HCT116 (cell line): ENCODE measurements around the gene ABHD17B. TPM values are rescaled to one million over a fixed set of nuclear protein-coding genes. Genes with fewer than 3 reads are reported as not detected.

Experiments
- ATAC-seq: fragments of 200-7000 bp; cut with Tn5 transposase; 2 replicates; pipeline ENCODE4 v1.9.1; 2020; ENCODE audit warnings: mild to moderate bottlenecking, moderate library complexity
- BruUV-seq: library from RNA; stranded (reverse); fragments of 400-500 nt; replicated peaks from 2 replicates; lab custom pipeline; 2021; lab: Mats Ljungman, UMichigan
- CTCF ChIA-PET: fragments of 300-600 bp; sonication (Branson Sonifier 250); formaldehyde crosslinking; loops from one replicate; lab custom pipeline; 2021; ENCODE audit warnings: antibody characterized with exemption; lab: Charles Lee
- POLR2A ChIA-PET: fragments of 300-600, 350-600 bp; sonication (Branson Sonifier 250); formaldehyde crosslinking; loops from one replicate; lab custom pipeline; 2021; ENCODE audit warnings: antibody characterized with exemption; lab: Charles Lee
- RAD21 ChIA-PET, 2 experiments: fragments of 300-600 bp; sonication (Branson Sonifier 250); formaldehyde crosslinking; loops; one replicate each; lab custom pipeline; 2023; ENCODE audit warnings: low total read pairs in 2 of 2; ENCODE audit not compliant: uncharacterized antibody in 2 of 2, unreplicated experiment in 2 of 2, low non-redundant PET in 1 of 2; lab: Charles Lee
- DNase-seq: peaks from one replicate; pipeline ENCODE4 v3.0.0-alpha.2; 2010; ENCODE audit warnings: low read depth, low spot score
- H2AFZ ChIP-seq: fragments of 200-600 bp; shearing (Covaris generic), sonication (generic); 2 replicates; pipeline ENCODE4 v1.6.1; 2017; ENCODE audit warnings: low read depth, mixed run types, mixed read lengths, antibody characterized with exemption, low read length; ENCODE audit not compliant: poor library complexity, severe bottlenecking
- H3K27ac ChIP-seq: 2 replicates; pipeline ENCODE4 v1.5.1; 2012; ENCODE audit warnings: low read depth, low read length
- H3K27me3 ChIP-seq: fragments of 200-600 bp; sonication (generic); 2 replicates; pipeline ENCODE4 v1.6.1; 2016; ENCODE audit warnings: mixed run types, low read length, mixed read lengths; ENCODE audit not compliant: insufficient read depth
- H3K36me3 ChIP-seq, 2 experiments: fragments of 200-500 bp in 1 of 2; fragments of 200-600 bp in 1 of 2; sonication (Bioruptor generic) in 1 of 2; sonication (generic) in 1 of 2; 2 replicates each; pipeline versions ENCODE4 v1.5.1 to v1.6.1; 2014 to 2016; ENCODE audit warnings: low read length in 2 of 2, inconsistent platforms in 1 of 2, mixed read lengths in 1 of 2, mixed run types in 1 of 2; ENCODE audit not compliant: insufficient read depth in 2 of 2, control insufficient read depth in 1 of 2
- H3K4me1 ChIP-seq, 2 experiments: fragments of 200-600 bp in 1 of 2; sonication (generic) in 1 of 2; 2 replicates each; pipeline versions ENCODE4 v1.5.1 to v1.6.1; 2012 to 2017; ENCODE audit warnings: low read length in 2 of 2, inconsistent platforms in 1 of 2, mild to moderate bottlenecking in 1 of 2, mixed read lengths in 1 of 2, mixed run types in 1 of 2, moderate library complexity in 1 of 2; ENCODE audit not compliant: insufficient read depth in 2 of 2, control insufficient read depth in 1 of 2
- H3K4me2 ChIP-seq: fragments of 200-600 bp; sonication (generic); 2 replicates; pipeline ENCODE4 v1.6.1; 2017; ENCODE audit warnings: mixed run types, low read length, mixed read lengths
- H3K4me3 ChIP-seq, 2 experiments: fragments of 200-600 bp in 1 of 2; sonication (generic) in 1 of 2; replicated peaks in 1 of 2; 2 replicates each; pipeline ENCODE4 v1.5.1; 2011 to 2016; ENCODE audit warnings: low read length in 2 of 2, control low read depth in 1 of 2, low read depth in 1 of 2, mild to moderate bottlenecking in 1 of 2, mixed read lengths in 1 of 2, mixed run types in 1 of 2
- H3K79me2 ChIP-seq: fragments of 200-600 bp; sonication (generic); 2 replicates; pipeline ENCODE4 v1.6.1; 2017; ENCODE audit warnings: mild to moderate bottlenecking, mixed run types, low read length, moderate library complexity, mixed read lengths; ENCODE audit not compliant: insufficient read depth
- H3K9ac ChIP-seq: fragments of 200-600 bp; sonication (generic); 2 replicates; pipeline ENCODE4 v1.6.1; 2016; ENCODE audit warnings: low read length, mixed read lengths
- H3K9me2 ChIP-seq: fragments of 200-600 bp; sonication (generic), shearing (Covaris generic); 2 replicates; pipeline ENCODE4 v1.6.1; 2017; ENCODE audit warnings: mixed run types, mild to moderate bottlenecking, moderate library complexity; ENCODE audit not compliant: insufficient read depth
- H3K9me3 ChIP-seq, 2 experiments: fragments of 200-500 bp in 1 of 2; fragments of 200-600 bp in 1 of 2; sonication (Bioruptor generic) in 1 of 2; sonication (generic) in 1 of 2; 2 replicates each; pipeline ENCODE4 v1.6.1; 2014 to 2017; ENCODE audit warnings: low read length in 2 of 2, mixed read lengths in 2 of 2, inconsistent platforms in 1 of 2, low read depth in 1 of 2, mild to moderate bottlenecking in 1 of 2, mixed run types in 1 of 2, moderate library complexity in 1 of 2; ENCODE audit not compliant: control insufficient read depth in 1 of 2, insufficient read depth in 1 of 2
- H4K20me1 ChIP-seq: fragments of 200-600 bp; sonication (generic), shearing (Covaris generic); 2 replicates; pipeline ENCODE4 v1.6.1; 2017; ENCODE audit warnings: mixed run types, mild to moderate bottlenecking, moderate library complexity; ENCODE audit not compliant: insufficient read depth
- CBX3 ChIP-seq: IDR thresholded peaks from 2 replicates; pipeline ENCODE4 v1.6.1; 2012; ENCODE audit warnings: low read depth
- JUND ChIP-seq: IDR thresholded peaks from 2 replicates; pipeline ENCODE4 v1.6.1; 2012
- TCF7L2 ChIP-seq: IDR thresholded peaks from 2 replicates; pipeline ENCODE4 v1.7.0; 2011; ENCODE audit warnings: borderline replicate concordance, inconsistent platforms; ENCODE audit not compliant: insufficient read depth, insufficient read length; ENCODE audit errors: extremely low read depth
- ZFX ChIP-seq: fragments of 450-650 bp; IDR thresholded peaks from 2 replicates; pipeline ENCODE4 v1.6.1; 2017
- intact Hi-C: fragments of 100-400 bp; cut with micrococcal nuclease; formaldehyde crosslinking; loops from 2 replicates; pipeline ENCODE4 v1.10.0; 2022
- total RNA-seq: library from RNA; stranded (reverse); gene quantifications from one replicate; pipeline ENCODE4 v1.2.1, GENCODE V29; 2021; ENCODE audit not compliant: unreplicated experiment

The ABHD17B gene
- total RNA-seq, 1 experiment from 2014 or later, result 17.0 TPM

GRCh38 chr9:71910650-71911060, 338 bp downstream of the ABHD17B start:
- Histone ChIP-seq H3K9me3 (no peaks in the 10 kb centered on the region), H3K9ac (peak overlapping the region; percentile 82), H3K36me3 (no peaks in the 10 kb centered on the region), H3K27me3 (no peaks in the 10 kb centered on the region), H3K79me2 (peaks cover 89% of the 10 kb centered on the region), H2AFZ (no peak overlapping the region), H3K4me1 (peaks cover 5 to 16% of the 10 kb centered on the region in 2 experiments), H3K4me2 (peak overlapping the region; percentile 77), H3K27ac (peak overlapping the region; percentile 90), H4K20me1 (peaks cover 13% of the 10 kb centered on the region; the same call in 1 of the 2 replicates), H3K9me2 (no peaks in the 10 kb centered on the region), H3K4me3 (peak overlapping the region; percentile 77 to 88)
- ATAC-seq (peak; percentile 21), DNase-seq (no peak)
- TF ChIP-seq JUND (no peak), ZFX (peak; percentile 92)
- BruUV-seq, result no TSS peak
- RAD21 ChIA-PET, result no interaction called here
- intact Hi-C loops, result no loop called here
- CTCF ChIA-PET, result interaction anchor here (1.9 kb wide), 1 partner anchor 92 kb away, joined by 6 read pairs; no protein-coding TSS in a partner anchor
- POLR2A ChIA-PET, result interaction anchor here (0.8 to 1.4 kb wide), 13 partner anchors 9 to 947 kb away, joined by 3 to 10 read pairs (median 3); no protein-coding TSS in a partner anchor

GRCh38 chr9:71909887-71910649, 925 bp downstream of the ABHD17B start:
- peaks cover 13% of the 10 kb centered on the region; the same call in 1 of the 2 replicates for H4K20me1 ChIP-seq
- RAD21 ChIA-PET, result no interaction called here

More at GRCh38 chr9:71909887-71910649, 925 bp downstream of the ABHD17B start:
- H3K4me2 ChIP-seq, result peak overlapping the region; percentile 77
- peaks cover 90% of the 10 kb centered on the region for H3K79me2 ChIP-seq
- peak overlapping the region; percentile 77 to 88 for H3K4me3 ChIP-seq
- DNase-seq (no peak), ATAC-seq (peak; percentile 5)
- intact Hi-C loops, result no loop called here
- H3K36me3 ChIP-seq, result no peaks in the 10 kb centered on the region
- peaks cover 5 to 16% of the 10 kb centered on the region in 2 experiments for H3K4me1 ChIP-seq
- TF ChIP-seq CBX3 (no peak), TCF7L2 (peak; percentile 76)
- no peaks in the 10 kb centered on the region for H3K9me3 ChIP-seq
- BruUV-seq, result TSS peak; percentile 66
- H3K27me3 ChIP-seq, result no peaks in the 10 kb centered on the region
- H2AFZ ChIP-seq, result no peak overlapping the region
- H3K9ac ChIP-seq, result peak overlapping the region; percentile 82
- CTCF ChIA-PET, result no interaction called here
- H3K27ac ChIP-seq, result peak overlapping the region; percentile 90
- H3K9me2 ChIP-seq, result no peaks in the 10 kb centered on the region
- POLR2A ChIA-PET, result interaction anchor here (1.4 kb wide), 2 partner anchors 15 to 18 kb away, joined by 9 to 10 read pairs; no protein-coding TSS in a partner anchor
